Epithelial cell of proximal tubule (primary cell): ENCODE results near the gene DIO2. TPM values are rescaled to one million over a fixed set of nuclear protein-coding genes. Genes with fewer than 3 reads are reported as not detected.
A peak's percentile ranks its signal among the peaks of the same experiment; 100 is the strongest.

Source experiments
- DNase-seq: peaks from one replicate; pipeline ENCODE4 v3.0.0-alpha.2; 2011; ENCODE audit warnings: low read depth
- H3K4me3 ChIP-seq: 2 replicates; pipeline ENCODE4 v1.5.1; 2011; ENCODE audit warnings: low read depth, mild to moderate bottlenecking, low read length
- CTCF ChIP-seq: conservative IDR thresholded peaks from 2 replicates; pipeline ENCODE4 v1.5.1; 2012; ENCODE audit warnings: low read depth, mild to moderate bottlenecking, low read length
- total RNA-seq: library from RNA; depleted of rRNA; stranded (reverse); fragments of >200 nt; gene quantifications from 2 replicates; pipeline ENCODE4 v1.2.3, GENCODE V29; 2015

DIO2 gene
- total RNA-seq, 1 donor from 2014 or later = not detected

GRCh38 chr14:80223696-80224465 is 12.6 kb upstream of the DIO2 start:
- no peak for TF ChIP-seq CTCF
- DNase-seq = no peak
- H3K4me3 ChIP-seq = no peak overlapping the region

DNA sequence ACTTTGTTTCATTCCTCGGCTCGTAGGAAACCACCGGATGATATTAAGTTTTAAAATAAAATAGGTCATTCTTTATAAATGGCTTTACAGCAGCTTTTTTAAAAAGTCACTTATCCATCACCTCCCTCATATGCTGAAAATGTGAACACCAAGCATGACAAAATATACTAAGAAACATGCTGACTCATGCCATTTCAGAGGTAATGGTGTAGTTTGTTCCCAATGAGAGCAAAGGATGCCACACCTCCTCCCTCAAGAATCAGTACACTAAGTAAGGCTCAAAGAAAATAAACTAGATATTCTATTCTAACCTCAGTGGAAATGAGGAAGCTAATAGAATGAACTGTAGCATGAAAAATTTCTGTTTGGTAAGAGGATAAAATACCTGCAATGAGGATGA is 5.5 kb upstream of the DIO2 start:
- DNase-seq = no peak
- H3K4me3 ChIP-seq = no peak overlapping the region
- no peak for TF ChIP-seq CTCF

DNA sequence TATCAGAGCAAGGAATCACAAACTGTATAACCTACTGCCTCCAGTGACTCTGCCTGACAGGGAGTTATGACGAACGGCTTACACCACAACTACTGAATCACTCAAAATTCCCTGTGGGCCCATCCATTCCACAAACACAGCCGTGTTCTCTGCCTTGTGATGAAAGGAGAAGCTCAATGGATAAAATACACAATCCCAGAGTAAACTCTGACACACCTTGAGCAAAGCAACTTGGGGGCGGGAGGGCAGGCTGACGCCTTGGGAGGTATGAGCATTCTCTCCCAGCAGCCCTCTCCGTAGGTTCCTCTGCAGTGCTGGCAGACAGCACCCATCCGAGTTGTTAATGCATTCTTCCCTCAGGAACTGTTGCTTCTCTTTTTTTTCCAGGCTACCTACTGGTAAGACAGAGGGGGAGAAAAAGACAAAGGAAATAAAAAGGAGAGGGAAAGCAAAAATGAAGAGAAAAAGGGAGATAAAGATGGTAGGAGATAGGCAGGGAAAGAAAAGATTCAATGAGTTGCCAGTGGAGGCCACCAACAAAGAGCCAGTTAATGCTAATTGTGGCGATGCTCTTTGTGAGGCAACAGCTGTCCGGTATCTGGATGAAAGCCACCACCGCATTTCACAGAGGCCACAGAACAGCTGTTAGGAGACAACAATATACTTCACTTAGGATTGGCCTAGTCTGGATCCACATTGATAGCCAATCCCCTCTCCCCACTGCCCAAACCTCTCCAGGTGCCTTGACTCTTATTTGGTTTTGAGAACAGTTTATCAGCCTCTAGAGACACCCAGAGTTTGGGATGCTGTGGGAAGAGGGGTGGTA is 4.7 kb upstream of the DIO2 start:
- no peak for TF ChIP-seq CTCF
- H3K4me3 ChIP-seq = no peak overlapping the region
- DNase-seq = no peak

GRCh38 chr14:80215081-80215480 is 3.8 kb upstream of the DIO2 start:
- H3K4me3 ChIP-seq = no peak overlapping the region
- no peak for DNase-seq
- TF ChIP-seq CTCF = no peak

DNA sequence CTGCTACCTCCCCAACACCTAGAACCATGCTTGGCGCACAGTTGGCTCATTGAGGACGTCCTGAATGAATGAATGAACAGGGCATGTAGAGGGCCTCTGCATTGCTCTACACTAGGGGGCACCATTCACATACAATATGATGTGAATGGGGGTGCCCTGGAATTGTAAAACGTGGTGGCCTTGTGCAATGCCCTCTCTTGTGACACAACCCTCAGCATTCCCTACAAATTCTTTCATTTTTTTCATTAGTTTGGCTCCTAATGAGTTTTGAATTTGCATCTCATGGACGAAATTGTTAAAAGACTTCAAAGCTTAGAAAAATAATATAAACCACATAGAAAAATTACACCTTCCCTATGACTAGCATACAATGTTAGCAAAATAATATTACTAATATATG is 2.3 kb upstream of the DIO2 start:
- peak; percentile 41 for DNase-seq
- H3K4me3 ChIP-seq = no peak overlapping the region
- TF ChIP-seq CTCF = peak; percentile 94

- no peak for TF ChIP-seq CTCF
- H3K4me3 ChIP-seq = peak overlapping the region; percentile 48
- DNase-seq = no peak
Observed at GRCh38 chr14:80212023-80212397, 706 bp upstream of the DIO2 start.

DNA sequence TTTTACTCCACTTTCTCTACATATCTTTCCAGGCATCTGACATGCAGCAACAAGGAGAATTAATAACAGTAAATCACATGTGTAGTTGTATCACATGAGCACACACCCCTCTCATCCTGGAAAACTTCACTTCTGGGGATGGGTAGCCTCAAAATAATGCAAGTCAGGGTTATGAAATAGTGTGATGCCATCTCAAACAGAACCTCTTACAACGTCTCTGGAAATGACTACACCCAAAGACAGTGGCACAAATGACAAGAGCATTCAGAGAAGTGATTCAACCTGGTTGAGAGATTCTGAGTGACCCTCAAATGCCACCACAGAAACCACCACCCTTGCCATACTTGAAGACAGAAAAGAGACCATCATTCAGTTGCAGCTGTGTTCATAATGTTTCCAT is 2.8 kb downstream of the DIO2 start:
- TF ChIP-seq CTCF = no peak
- DNase-seq = no peak
- H3K4me3 ChIP-seq = no peak overlapping the region
